HG02642 (cell line): ENCODE results near the gene GYS2.
"Not testable (repeated sequence)": the region's sequence is repeated elsewhere in the genome, so short reads cannot be mapped to it uniquely, and the experiment has no call there.

Source experiments
- ATAC-seq: cut with Tn5 transposase; IDR thresholded peaks from one replicate; pipeline ENCODE4 v1.9.1; 2021; ENCODE audit warnings: mild to moderate bottlenecking; ENCODE audit not compliant: unreplicated experiment, poor library complexity

GYS2 gene

DNA sequence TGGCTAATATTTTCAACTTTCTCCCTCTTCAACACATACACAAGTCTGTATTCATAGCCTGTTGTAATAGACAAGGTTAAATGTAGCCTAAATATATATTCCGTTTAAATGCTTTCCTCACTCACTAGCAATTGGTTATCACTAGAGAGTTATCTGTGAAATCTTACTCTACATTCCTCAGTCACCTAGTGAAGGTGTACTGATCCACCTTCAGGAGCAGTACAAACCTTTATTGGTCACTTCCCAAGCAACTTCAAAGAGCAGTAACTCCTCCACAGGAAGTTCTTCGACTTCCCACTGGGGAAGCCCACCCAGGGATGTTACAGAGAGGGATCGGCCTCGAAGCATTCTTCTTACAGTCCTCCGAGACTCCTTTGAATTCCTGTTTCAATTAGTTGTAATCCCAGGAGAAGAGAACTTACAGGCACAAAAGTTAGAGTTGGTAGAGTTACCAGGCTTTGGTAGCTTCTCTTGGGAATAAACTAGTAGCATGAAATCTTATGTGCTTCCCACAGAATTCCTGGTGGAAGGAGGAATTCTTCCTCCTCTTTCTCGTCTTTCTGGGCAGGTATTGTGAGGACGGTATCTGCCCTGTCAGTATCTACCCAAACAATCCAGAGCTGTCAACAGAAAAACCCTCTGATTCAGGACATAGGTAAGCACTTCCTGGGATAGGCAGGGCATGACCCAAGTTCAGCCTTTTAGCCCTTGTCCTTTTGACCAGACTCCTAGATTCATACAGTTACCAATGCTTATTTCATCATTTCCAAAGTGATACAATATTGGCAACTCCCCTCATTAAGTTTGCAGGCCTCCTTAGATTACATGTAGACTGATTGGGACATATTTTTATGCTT is at the start of gene GYS2:
Gene GYS2, minus strand, starts transcription at position 603 of the 857 bp plus-strand sequence. Its CDS starts 255 bp downstream, at position 348.
- no peak for ATAC-seq

DNA sequence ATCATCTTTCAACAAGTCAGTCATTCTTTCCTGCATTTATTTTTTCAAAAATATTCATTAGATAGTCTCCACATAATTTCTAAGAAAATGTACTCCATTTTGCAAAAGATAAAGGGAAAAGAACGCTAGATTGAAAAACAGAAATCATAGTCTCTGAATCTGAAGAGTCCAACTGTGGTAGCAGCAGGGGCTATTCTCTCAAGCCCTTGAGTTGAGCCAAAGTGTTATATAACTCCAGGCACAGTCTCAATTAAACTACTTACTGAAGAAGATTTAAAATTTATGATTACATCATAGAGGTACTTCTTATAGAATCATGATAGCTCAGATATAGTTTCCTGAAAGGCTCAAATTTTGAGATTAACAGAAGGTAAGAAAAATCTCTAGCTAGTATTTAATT is 47.2 kb upstream of the GYS2 start:
- no peak for ATAC-seq

DNA sequence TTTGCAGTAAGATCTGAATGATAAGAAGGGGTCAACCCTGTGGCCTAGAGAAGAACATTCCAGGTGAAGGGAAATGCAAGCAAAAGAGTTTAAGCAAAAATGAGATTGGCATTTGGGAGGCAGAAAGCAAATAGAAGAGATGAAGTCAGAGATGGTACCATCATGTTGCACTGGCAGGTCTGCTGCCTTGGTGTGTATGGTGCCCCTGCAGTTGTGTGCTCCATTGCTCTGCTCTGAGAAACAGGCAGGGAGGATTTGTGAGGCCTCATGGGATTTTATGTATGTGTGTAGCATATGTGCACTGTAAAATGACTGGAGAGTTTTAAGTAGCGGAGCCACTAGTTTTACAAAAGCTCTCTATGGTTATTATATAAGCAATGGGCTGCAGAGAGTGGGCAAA is 46.4 kb upstream of the GYS2 start:
- ATAC-seq: no peak

DNA sequence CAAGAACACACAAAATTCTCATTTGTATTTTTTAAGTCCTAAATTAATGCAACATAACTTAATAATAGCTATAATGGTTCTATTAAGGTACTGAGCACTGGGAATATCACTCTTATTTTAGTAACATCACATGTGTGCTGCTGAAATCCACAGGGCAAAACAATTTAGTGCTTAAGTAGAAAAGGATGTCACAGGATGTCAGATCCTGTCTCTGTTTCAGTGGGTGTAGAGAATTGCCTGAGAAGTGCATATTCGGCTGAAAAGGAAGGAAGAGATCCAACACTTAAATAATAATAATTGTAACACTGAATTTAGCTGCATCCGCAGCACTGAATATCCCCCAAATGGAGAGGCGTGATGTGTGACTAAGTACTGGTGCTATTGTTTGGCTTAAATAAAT is 44.4 kb upstream of the GYS2 start:
- no peak for ATAC-seq

- no peak for ATAC-seq
Observed at GRCh38 chr12:21648378-21648777, 43.7 kb upstream of the GYS2 start.

GRCh38 chr12:21647179-21647578 is 42.5 kb upstream of the GYS2 start:
- ATAC-seq: no peak

DNA sequence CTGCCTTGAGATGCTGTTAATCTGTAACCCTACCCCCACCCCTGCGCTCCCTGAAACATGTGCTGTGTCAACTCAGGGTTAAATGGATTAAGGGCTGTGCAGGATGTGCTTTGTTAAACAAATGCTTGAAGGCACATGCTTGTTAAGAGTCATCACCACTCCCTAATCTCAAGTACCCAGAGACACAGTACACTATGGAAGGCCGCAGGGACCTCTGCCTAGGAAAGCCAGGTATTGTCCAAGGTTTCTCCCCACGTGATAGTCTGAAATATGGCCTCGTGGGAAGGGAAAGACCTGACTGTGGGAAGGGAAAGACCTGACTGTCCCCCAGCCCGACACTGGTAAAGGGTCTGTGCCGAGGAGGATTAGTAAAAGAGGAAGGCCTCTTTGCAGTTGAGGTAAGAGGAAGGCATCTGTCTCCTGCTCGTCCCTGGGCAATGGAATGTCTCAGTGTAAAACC is 40.4 kb upstream of the GYS2 start:
- not testable (repeated sequence) for ATAC-seq

DNA sequence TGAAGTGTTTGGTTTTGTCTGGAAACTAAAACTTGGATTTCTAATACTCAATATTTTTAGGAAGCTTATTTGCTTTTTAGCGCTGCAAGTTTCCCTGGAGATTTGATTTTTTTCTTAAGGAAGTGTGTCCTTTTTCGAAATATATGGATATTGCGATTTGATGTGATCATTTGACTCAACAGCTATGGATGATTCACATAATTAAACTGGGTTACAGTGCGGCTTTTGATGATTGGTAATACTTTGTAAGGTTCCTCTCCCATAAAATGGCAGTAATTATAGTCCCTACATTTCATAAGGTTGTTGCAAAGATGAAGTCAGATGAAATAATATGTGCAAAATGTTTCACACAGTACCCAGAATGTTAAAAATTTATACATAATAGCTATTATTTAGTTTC is 39.9 kb upstream of the GYS2 start:
- ATAC-seq: no peak

DNA sequence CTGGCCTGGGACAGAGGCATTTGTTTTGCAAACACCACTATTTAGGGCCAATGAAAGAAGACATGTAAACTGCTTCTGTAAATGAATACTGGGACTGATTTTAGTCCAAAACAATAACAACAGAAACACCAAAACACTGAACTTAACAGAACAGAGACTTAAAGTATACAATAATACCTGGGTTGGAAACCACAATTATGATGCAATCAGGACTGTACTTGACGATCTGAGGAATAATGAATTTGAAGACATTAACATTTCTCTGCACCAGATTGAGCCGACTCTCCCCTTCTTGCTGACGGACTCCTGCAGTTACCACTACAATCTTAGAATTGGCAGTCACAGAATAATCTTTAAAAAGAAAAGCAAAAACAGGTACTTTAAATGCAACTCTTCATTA is 39.1 kb upstream of the GYS2 start:
- no peak for ATAC-seq

DNA sequence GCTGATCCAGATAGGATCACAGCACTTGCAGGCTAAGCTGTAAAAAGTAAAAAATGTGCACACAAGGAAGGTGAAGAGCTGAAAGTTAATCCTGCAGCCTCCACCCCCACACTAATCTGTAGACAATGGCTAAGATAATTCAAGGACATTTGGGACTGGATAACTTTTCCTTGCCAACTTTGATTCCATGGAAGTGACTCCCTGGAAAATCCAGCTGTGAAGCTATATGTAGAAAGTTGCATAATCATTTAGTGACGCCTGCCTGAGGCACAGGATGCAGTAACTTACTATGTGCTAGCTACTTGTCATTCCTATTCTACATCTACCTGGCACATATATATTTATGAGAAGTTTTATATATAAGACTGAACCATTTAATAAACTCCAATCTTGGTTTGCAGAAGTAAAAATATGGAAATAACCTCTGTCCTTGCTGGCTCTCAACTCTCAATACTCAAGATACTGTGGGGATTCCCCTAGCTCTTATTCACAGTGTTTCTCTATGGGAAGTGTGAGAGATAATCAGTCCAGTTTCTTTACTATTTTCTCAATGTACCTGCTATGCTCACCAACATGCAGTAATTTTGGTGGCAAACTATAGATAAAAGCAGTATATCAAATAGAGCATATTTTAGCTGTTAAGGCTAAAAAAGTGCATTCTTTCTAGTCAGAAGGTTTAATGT is 38.2 kb upstream of the GYS2 start:
- ATAC-seq: no peak

DNA sequence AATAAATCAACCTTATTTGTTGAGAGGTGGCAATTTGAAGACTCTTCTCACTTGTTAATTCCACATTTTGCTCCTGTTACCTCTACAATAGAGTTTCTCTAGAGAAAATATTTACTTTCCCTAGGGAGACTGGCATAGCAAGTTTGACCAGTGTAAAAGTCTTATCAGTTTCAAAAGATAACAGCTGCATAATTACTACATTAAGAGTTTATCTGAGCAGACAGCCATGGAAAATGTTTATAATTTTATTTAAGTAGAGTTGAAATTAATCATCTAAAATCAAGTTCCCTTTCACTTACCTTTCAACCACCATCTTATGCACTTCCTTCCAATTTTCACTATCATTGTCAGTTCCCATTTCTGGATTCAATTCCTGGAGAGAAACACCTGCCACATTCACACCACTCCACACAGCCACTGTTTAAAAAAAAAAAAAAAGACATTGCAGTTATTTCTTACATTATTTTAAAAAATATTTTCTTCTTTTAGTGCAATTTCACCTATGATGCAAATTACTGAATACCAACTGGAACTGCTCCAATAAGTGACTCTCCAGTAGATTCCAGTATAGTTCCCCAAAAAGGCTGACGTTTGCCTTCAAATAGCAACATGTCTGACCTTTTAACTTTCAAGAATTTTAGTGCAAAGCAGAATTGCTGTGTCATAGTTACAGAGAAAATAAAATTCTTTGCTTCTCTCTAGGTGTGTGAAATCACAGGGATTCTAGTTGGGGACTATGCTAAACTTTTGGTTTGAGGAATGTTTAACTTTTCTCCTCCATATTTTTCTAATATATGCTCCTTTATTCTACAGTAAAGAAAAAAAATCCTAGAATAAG is 33.6 kb upstream of the GYS2 start:
- ATAC-seq: no peak

DNA sequence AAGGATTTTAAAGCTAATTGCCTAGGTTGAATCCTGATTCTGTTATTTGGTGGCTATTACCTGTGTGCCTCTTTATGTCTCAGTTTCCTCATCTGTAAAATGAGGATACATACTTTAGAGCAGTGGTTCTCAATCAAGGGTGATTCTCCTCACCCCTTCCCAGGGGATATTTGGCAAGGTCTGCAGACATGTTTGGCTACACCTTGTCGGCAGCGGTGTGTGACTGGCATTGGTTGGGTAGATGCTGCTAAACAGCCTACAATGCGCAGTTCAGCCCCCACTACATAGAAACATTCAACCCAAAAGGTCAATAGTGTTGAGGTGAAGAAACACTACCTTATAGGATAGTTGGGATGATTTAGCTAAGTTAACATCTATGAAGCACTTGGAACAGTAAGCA is 29.6 kb upstream of the GYS2 start:
- ATAC-seq: no peak

DNA sequence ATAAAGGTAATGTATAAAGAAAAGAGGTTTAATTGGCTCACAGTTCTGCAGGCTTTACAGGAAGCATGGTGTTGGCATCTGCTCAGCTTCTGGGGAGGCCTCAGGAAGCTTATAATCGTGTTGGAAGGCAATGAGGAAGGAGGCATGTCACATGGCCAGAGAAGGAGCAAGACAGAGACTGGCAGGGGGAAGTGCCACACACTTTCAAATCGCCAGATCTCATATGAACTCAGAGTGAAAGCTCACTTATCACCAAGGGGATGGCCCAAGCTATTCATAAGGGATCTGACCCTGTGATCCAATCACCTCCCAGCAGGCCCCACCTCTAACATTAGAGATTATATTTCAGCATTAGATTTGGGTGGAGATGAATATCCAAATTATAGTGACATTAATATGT is 26.7 kb upstream of the GYS2 start:
- ATAC-seq: no peak

- ATAC-seq: no peak
Observed at GRCh38 chr12:21627924-21628323, 23.3 kb upstream of the GYS2 start.

GRCh38 chr12:21618566-21618965 is 13.9 kb upstream of the GYS2 start:
- no peak for ATAC-seq

- ATAC-seq: no peak
Observed at GRCh38 chr12:21617030-21617429, 12.4 kb upstream of the GYS2 start.

GRCh38 chr12:21615431-21615830 is 10.8 kb upstream of the GYS2 start:
- ATAC-seq: no peak

GRCh38 chr12:21614506-21614905 is 9.9 kb upstream of the GYS2 start:
- ATAC-seq: no peak

GRCh38 chr12:21613931-21614330 is 9.3 kb upstream of the GYS2 start:
- ATAC-seq: no peak

DNA sequence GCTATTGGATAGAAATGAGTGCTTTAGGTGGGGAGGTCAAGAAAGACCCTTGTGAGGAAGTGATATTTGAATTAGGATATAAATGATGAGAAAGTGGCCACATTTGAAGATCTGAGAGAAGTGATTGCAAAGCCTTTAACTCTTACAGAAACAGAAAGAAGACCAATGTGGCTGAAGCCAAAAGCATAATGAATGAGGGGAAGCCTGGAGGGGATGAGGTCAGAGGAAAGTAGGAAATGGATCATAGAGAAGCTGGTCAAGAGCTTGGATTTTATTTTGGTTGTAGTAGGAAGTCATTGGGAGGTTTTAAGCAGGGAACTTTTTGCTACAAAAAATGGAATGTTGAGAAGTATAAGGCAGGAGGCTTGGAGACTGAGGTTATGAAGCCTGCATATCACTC is 3.5 kb upstream of the GYS2 start:
- no peak for ATAC-seq

DNA sequence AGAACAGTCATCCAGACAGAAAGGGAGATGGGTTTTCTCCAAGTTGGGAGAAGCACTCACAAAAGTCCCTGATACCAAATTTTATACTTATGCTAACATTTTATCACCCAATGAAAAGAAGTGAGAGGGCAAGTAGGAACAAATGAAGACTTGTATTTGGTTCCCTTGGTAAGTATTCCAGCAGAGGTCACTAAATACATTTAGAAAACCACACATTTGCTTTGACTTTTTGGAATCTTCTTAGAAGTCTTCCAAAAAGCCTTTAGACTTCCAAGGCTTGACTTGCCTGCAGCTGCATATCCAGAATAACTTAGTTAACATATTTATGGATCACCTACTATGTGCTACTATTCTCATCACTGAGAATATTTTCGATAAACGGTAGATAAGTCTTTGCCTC is 3.1 kb upstream of the GYS2 start:
- ATAC-seq: no peak
